B cell (primary cell): ENCODE measurements around the gene UNC5A. TPM values are rescaled to one million over a fixed set of nuclear protein-coding genes. Genes with fewer than 3 reads are reported as not detected.

Source experiments
- ATAC-seq: fragments of 200-7000 bp; cut with Tn5 transposase; one replicate; pipeline ENCODE4 v1.10.0; 2021; ENCODE audit warnings: low read depth, mild to moderate bottlenecking, moderate number of reproducible peaks, moderate library complexity
- CTCF ChIA-PET: fragments of 350-600 bp; sonication (Branson Sonifier 250); formaldehyde crosslinking; loops from one replicate; lab custom pipeline; 2021; ENCODE audit warnings: antibody characterized with exemption, inconsistent platforms; lab: Charles Lee
- POLR2A ChIA-PET: fragments of 350-600 bp; sonication (Branson Sonifier 250); formaldehyde crosslinking; loops from one replicate; lab custom pipeline; 2021; ENCODE audit warnings: antibody characterized with exemption; lab: Charles Lee
- DNase-seq: peaks from one replicate; pipeline ENCODE4 v3.0.0; 2013
- H2AFZ ChIP-seq: 2 replicates; pipeline ENCODE4 v1.6.1; 2012; ENCODE audit warnings: mild to moderate bottlenecking, low read depth, low read length; ENCODE audit not compliant: insufficient read depth, poor library complexity, severe bottlenecking
- H3K27ac ChIP-seq, 2 donors: 1 replicate in 1 of 2; 2 replicates in 1 of 2; pipeline ENCODE4 v1.5.1; 2012 to 2013; ENCODE audit warnings: low read length in 2 of 2, mild to moderate bottlenecking in 2 of 2, moderate library complexity in 1 of 2
- H3K27me3 ChIP-seq, 4 experiments: fragments of 200-600 bp in 1 of 4; sonication (generic) in 1 of 4; replicated peaks in 1 of 4; 1 replicate in 2 of 4; 2 replicates in 2 of 4; pipeline versions ENCODE4 v1.6.1 to v1.7.0; 2013 to 2016; ENCODE audit warnings: low read length in 3 of 4, mild to moderate bottlenecking in 2 of 4, mixed read lengths in 1 of 4, moderate library complexity in 1 of 4; ENCODE audit not compliant: insufficient read depth in 4 of 4, control insufficient read depth in 3 of 4; ENCODE audit errors: control extremely low read depth in 1 of 4
- H3K36me3 ChIP-seq, 2 experiments: replicated peaks in 1 of 2; 1 replicate in 1 of 2; 2 replicates in 1 of 2; pipeline versions ENCODE4 v1.6.1 to v1.7.1; 2013; ENCODE audit warnings: low read length in 1 of 2; ENCODE audit not compliant: insufficient read depth in 2 of 2, control insufficient read depth in 1 of 2; ENCODE audit errors: control extremely low read depth in 1 of 2, extremely low read depth in 1 of 2
- H3K4me1 ChIP-seq, 2 donors: fragments of 200-600 bp in 1 of 2; sonication (generic) in 1 of 2; 1 replicate in 1 of 2; 2 replicates in 1 of 2; pipeline versions ENCODE4 v1.5.1 to v1.6.1; 2013 to 2017; ENCODE audit warnings: low read length in 2 of 2; ENCODE audit not compliant: control insufficient read depth in 2 of 2, insufficient read depth in 2 of 2
- H3K4me2 ChIP-seq: replicated peaks from 2 replicates; pipeline ENCODE3; 2012; ENCODE audit warnings: mild to moderate bottlenecking, low read depth, low read length; ENCODE audit not compliant: poor library complexity, severe bottlenecking
- H3K4me3 ChIP-seq, 5 experiments: fragments of 200-600 bp in 1 of 5; sonication (generic) in 1 of 5; 1 replicate in 3 of 5; 2 replicates in 2 of 5; pipeline versions ENCODE4 v1.5.1 to v1.7.0; 2011 to 2016; ENCODE audit warnings: low read length in 4 of 5, mild to moderate bottlenecking in 4 of 5, low read depth in 2 of 5, control low read depth in 1 of 5, moderate library complexity in 1 of 5; ENCODE audit not compliant: insufficient read depth in 1 of 5; ENCODE audit errors: control extremely low read depth in 1 of 5, extremely low read depth in 1 of 5
- H3K79me2 ChIP-seq: fragments of 200-600 bp; sonication (generic); one replicate; pipeline ENCODE4 v1.6.0; 2016; ENCODE audit warnings: low read length; ENCODE audit not compliant: control insufficient read depth, insufficient read depth
- H3K9ac ChIP-seq: fragments of 200-600 bp; sonication (generic); 2 replicates; pipeline ENCODE4 v1.6.1; 2017; ENCODE audit warnings: mild to moderate bottlenecking, low read length, moderate library complexity
- H3K9me3 ChIP-seq, 3 donors: one replicate each; pipeline versions ENCODE4 v1.6.1 to v1.7.1; 2013; ENCODE audit warnings: low read length in 2 of 3; ENCODE audit not compliant: control insufficient read depth in 2 of 3, insufficient read depth in 1 of 3; ENCODE audit errors: control extremely low read depth in 1 of 3
- H4K20me1 ChIP-seq: 2 replicates; pipeline ENCODE4 v1.6.0; 2012; ENCODE audit warnings: mild to moderate bottlenecking, low read length; ENCODE audit not compliant: insufficient read depth, control insufficient read depth, poor library complexity, severe bottlenecking
- H3K27ac Mint-ChIP-seq: one replicate; pipeline ENCODE4 v1.8.0; 2021; ENCODE audit warnings: mixed read lengths
- H3K27me3 Mint-ChIP-seq: one replicate; pipeline ENCODE4 v1.8.0; 2021; ENCODE audit warnings: mixed read lengths
- H3K4me1 Mint-ChIP-seq: one replicate; pipeline ENCODE4 v1.8.0; 2021; ENCODE audit warnings: mixed read lengths
- H3K4me3 Mint-ChIP-seq: one replicate; pipeline ENCODE4 v1.8.0; 2021; ENCODE audit warnings: mixed read lengths
- H3K9me3 Mint-ChIP-seq: one replicate; pipeline ENCODE4 v1.8.0; 2022; ENCODE audit warnings: mixed read lengths; ENCODE audit not compliant: insufficient read depth
- CTCF ChIP-seq: fragments of 200-600 bp; IDR thresholded peaks from one replicate; pipeline ENCODE4 v1.8.0; 2022; ENCODE audit warnings: antibody characterized with exemption, mild to moderate bottlenecking
- EZH2 ChIP-seq: IDR thresholded peaks from 2 replicates; pipeline ENCODE4 v1.6.1; 2012; ENCODE audit warnings: borderline replicate concordance, low read depth, mild to moderate bottlenecking, moderate library complexity, low read length; ENCODE audit not compliant: insufficient read depth, poor library complexity, severe bottlenecking
- WGBS: methylation state at CpG from one replicate; pipeline ENCODE4 v1.1.5; 2013; ENCODE audit warnings: missing lambda C conversion rate; ENCODE audit not compliant: insufficient coverage; 5-methylcytosine and 5-hydroxymethylcytosine counted together
- intact Hi-C: fragments of 100-400 bp; cut with micrococcal nuclease; formaldehyde crosslinking; loops from one replicate; pipeline ENCODE4 v1.10.0; 2022
- polyA plus RNA-seq: library from polyadenylated mRNA; depleted of rRNA; stranded (reverse); fragments of >200 nt; gene quantifications from 2 replicates; pipeline ENCODE4 v1.2.3, GENCODE V29; 2012
- total RNA-seq, 2 donors: library from RNA; stranded (reverse); fragments of 120-200 nt in 1 of 2; gene quantifications; 1 replicate in 1 of 2; 2 replicates in 1 of 2; pipeline versions ENCODE4 v1.2.3 to v1.2.4, GENCODE V29; 2013 to 2022

The UNC5A gene
- total and polyA plus RNA-seq, 2 donors (not counting 1 experiment from before 2014, with no cell fraction given): not detected

GRCh38 chr5:176788091-176788490, 22.3 kb upstream of the UNC5A start:
- Histone ChIP-seq H3K27me3 (peaks cover 0 to 21% (median 2%) of the 10 kb centered on the region in 4 experiments), H3K9me3 (peaks cover 0 to 3% (median 0%) of the 10 kb centered on the region in 3 donors), H3K4me1 (no peaks in the 10 kb centered on the region), H2AFZ (no peak overlapping the region), H3K9ac (no peak overlapping the region), H3K27ac (no peak overlapping the region), H3K36me3 (no peaks in the 10 kb centered on the region), H3K4me3 (no peak overlapping the region), H3K4me2 (no peak overlapping the region), H4K20me1 (no peaks in the 10 kb centered on the region), H3K79me2 (no peaks in the 10 kb centered on the region)
- Mint-ChIP-seq H3K27ac (no peak overlapping the region), H3K4me1 (no peaks in the 10 kb centered on the region), H3K4me3 (no peak overlapping the region), H3K27me3 (peaks cover 41% of the 10 kb centered on the region), H3K9me3 (no peaks in the 10 kb centered on the region)
- ChIA-PET POLR2A (no interaction called here), CTCF (no interaction called here)
- no peak for TF ChIP-seq CTCF
- TF ChIP-seq EZH2: no peak
- ATAC-seq (no peak), DNase-seq (no peak)
- intact Hi-C loops: no loop called here
- 89% methylated on average over 2 of the region's 7 CpGs for WGBS

GRCh38 chr5:176788941-176789872, 21.2 kb upstream of the UNC5A start:
- no peak overlapping the region for H3K27ac ChIP-seq
- no peak for TF ChIP-seq EZH2
- DNase-seq (no peak), ATAC-seq (no peak)
- H3K9ac ChIP-seq: no peak overlapping the region
- H3K9me3 ChIP-seq: peaks cover 0 to 3% (median 0%) of the 10 kb centered on the region in 3 donors
- intact Hi-C loops: no loop called here
- Mint-ChIP-seq H3K4me1 (no peaks in the 10 kb centered on the region), H3K4me3 (no peak overlapping the region), H3K9me3 (no peaks in the 10 kb centered on the region), H3K27ac (no peak overlapping the region), H3K27me3 (peaks cover 47% of the 10 kb centered on the region)
- peaks cover 0 to 23% (median 4%) of the 10 kb centered on the region in 4 experiments for H3K27me3 ChIP-seq
- no peaks in the 10 kb centered on the region for H3K79me2 ChIP-seq
- H3K36me3 ChIP-seq: no peaks in the 10 kb centered on the region
- H3K4me1 ChIP-seq: no peaks in the 10 kb centered on the region
- no peak overlapping the region for H3K4me3 ChIP-seq
- POLR2A ChIA-PET: no interaction called here
- CTCF ChIA-PET: no interaction called here
- no peak overlapping the region for H2AFZ ChIP-seq
- H4K20me1 ChIP-seq: no peaks in the 10 kb centered on the region
- H3K4me2 ChIP-seq: no peak overlapping the region
- WGBS: 54% methylated on average over 18 of the region's 20 CpGs
